Stimulated activated CD4-positive, alpha-beta T cell treated with anti-CD3 and anti-CD28 coated beads, Interleukin-12 subunit alpha, Interleukin-12 subunit beta, amount 100 ng/mL, for 4 hours (primary cell): ENCODE measurements around the gene SSH3.

Source experiments
- DNase-seq: peaks from one replicate; pipeline ENCODE4 v3.0.0-alpha.2; 2020

The SSH3 gene

DNA sequence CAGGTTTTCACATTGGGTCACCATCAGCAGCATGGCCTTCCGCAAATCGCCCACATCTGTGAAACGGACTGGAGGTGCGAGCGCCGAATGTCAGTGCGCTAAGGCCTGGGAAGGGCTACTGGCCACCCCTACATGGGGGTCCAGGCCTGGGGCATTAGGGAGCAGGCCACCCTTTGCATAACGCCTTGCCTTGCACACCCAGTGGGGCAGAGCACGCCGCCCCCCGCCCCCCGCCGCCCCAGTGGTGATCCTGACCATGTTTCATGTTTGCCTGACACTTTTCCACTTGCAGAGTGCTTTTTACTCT is 34.4 kb upstream of the SSH3 start:
- DNase-seq, result no peak

DNA sequence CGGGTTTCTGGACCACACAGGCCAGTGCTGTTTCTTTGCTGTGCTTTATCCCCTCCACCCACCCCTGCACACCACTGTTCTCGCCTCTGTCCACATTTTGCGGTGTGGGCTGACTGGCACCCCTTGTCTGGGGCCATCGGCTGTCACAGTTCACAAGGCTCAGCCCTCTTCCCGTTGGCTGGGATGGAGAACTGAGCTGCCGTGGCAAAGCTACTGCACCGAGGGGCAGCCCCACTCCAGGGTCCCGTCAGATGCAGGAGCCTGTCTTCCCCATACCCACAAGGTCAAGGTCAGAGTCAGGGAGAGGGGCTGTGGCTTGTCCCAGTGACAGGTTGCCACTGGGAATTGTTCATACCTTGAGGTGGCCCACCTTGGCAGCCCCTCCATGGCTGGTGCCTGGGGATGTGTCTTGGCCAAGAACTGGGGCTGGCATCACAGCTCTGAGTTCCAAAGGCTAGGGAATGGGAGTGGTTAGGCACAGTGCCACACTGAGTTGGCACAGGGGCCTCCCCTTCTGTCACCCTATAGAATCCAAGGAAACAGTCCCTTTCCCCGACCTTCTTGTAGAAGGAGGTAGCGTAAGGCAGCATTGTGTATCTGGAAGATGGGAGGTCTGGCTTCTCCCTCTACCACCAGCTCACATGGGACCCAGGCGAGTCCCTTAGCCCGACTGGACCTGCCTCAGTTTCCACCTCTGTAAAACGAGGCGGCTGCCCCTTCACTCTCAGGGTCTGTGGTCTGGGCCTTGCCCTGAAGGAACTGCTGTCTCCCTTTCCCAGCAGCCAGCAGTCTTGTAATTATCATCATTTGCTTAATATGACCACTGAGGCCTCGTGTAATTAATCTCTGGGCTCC is 33.7 kb upstream of the SSH3 start:
- DNase-seq, result no peak

DNA sequence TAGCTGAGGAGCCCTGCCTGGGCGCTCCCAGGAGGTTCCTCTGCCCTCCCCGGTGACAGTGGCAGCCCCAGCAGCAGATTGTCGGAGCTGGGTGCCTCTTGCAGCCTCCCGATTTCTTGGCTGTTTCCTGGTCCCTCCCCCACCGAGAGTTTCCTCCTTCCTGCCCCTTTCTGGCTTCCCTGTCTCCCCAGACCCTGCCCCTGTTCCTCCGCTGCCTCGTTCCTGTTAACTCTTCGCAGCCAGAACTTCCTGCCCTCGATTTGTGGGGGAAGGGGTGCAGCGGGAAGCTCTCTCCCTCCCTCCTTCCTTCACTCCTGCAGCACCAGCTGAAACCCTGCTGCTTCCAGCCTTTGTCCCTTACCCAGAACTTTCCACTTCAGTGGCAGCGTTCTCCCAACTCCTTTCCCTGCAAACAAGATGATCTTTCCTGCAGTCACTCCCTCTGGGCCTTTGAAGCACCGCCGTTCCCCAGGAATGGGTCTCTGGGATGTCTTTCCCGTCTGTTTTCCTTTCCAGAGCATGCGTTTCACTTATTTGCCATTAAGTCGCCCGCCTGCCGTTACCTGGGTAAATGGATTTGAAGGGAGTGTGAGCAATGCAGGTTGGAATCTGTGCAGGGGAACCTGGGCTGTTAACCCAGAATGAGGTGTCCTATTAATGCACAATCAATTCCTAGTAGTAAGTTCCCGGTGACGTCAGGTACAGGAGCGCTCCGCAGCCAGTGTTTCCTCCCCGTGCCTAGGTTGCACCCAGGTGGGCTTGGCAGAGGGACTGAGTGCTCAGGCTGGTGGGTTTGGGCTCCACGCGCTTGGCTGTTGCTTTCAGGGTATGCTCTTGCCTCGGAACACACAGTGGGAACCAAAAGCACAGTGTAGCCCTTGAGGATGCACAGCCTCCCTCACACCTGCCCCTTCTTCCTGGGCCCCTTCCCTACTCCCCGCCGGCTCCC is 32.8 kb upstream of the SSH3 start:
- no peak for DNase-seq

DNA sequence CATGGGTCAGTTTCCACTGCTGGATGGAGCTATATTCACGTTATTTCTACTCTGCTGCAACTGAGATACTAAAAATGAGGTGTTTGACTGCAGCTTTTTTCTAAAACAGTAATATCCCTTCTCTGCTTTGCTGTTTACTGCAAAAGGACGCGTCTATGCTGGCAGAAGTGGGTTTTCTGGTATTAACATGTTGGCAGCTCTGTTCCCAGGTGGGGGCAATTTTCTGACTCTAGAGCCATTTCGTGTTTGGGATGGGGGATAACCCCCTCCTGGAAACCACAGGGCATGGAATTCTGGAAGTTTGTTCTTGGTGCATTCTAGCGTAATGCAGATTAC is 32.2 kb upstream of the SSH3 start:
- no peak for DNase-seq

DNA sequence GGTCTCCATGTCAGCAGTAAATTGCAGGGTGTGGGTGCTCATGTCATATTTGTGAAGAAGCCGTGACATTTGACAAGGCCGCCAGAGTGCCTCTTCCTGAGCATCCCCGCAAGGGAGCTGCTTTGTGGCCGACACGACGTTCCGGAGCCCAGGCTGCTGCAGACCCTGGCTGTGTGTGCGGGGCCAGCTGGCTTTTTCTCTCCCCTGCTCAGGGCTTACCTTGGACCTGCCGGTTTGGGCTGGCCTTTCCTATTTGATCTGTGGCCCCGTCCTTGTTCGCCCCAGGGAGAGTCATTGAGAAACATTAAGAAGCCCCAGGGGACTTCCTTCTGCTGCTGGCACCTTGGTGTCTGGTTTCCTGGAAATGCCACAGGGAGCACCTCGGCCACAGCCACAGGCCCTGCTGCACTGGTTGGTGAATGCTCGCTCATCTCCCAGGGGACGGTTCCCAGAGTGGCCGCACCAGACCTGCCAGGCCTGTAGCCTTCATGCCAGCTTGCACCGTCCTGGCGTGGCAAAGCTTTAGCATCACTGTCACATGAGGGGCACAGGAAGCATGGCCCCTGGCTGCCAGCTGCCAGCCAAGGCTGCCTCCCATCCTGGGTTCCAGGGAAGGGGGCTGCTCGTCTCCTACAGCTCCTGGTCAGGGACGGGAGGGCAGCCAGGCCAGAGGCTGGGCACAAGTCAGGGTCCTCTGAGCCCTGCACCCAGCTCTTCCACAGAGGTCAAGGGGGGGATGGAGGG is 31.6 kb upstream of the SSH3 start:
- no peak for DNase-seq

DNA sequence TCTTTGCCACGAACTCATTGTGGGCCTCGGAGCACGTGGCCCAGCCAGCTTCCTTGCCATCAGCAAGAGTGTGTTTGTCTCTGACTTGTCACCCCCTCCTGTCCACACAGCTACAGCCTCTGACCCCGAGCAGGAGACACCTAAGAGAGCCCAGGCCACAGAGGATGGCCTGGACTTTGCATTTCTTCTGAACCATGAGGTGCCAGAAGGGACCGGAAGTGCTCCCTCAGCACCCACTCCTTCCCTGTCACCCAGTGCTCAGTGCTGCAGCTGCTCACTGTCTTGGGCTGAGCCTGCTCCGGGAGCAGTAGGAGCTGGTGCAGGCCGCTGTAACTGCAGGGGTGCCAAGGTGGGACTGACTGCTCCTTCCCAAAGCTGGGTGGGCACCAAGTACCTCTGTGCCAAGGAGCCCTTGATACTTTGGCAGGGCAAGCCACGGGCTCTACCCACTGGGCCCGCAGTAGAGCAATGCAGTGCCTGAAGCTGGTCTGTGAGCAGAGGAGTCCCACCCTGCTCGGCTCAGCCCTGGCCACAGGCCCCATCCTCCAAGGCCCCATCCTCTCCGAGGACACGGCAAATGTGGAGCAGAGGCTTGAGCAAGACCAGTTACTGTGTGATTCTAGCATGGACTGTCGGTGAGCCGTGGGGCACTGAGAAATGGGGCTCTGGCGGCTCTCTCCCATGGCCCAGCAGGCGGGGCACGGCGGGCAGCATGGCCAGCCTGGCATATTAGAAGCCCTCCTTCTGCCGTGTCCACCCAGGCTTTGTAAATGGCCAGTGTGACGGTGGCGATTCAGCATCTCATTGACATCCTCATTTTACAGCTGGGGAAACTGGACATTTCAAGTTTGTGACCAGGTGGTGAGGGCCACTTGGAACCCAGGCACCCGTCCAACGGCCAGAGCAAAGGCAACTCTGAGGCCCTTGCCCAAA is 30.7 kb upstream of the SSH3 start:
- DNase-seq, result no peak

DNA sequence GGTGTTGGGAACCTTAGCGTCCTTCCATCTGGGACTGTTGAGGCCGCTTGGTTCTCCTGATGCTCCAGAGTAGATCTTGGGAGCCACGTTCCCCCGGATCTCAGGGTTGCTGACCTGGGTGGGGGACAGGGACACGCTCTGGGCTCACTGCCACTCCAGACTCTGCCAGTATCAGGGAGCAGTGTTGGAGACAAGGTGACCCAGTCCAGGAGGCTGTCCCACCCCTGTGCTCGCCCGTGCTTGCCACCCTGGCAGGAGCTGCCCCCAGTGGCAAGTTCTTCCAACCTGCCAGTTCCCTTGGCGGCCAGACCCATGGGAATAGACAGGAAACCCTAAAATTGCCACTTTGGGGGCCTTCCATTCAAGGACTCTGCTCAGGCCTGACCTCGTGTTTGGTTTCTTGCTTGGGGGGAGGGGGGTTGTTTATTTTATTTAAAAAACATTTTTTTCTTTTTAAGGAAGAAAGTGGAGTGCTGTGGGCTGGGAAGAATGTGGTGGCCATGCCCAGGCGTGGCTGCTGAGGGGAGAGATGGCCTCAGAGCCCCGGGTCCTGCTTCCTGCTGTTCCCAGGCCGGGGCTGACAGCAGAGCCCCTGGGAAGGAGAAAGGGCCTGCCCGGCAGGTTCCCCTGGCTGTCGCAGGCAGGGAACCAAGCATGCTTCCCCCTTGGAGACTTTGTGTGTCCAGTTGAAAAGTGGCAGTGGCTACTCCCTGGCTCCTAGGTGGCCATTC is 29.9 kb upstream of the SSH3 start:
- DNase-seq, result no peak

DNA sequence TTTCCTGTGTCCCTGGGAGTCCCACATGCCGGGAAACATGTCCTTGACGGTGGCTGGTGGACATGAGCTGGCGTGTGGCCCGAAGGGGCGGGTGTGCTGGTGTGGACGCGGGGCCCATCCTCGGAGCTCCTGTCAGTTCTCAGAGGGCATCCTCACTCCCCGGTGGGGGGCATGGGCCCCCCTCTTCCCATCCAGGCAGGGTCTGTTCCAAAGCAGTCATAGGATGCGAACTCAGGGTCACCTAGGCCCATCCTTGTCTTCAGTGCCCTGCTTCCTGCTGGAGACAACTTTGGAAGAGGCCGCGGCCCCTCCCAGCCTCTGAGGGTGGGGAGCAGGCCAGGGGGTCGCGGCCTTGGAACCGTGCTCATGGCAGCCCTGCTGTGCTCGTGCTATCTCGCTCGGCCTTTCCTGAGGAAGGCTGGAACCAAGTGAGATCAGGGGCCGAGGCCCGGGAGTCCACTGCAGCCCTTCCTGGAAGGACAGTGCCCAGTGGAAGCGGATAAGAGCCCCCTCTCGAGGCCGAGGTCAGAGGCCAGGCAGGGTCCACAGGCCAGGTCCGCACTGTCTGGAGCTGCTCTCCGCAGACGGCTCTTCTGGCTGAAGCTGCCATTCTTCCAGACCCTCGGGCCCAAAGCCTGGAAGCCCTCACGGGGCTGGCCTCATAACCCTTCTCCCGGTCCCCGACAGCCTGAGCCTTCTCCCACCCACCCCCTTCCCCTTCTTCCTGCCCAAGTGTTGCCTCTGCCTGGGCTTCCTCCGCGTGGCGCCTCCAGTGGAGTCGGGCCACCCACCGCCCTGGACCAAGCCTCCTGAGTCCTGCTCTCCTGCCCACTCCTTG is 28.3 kb upstream of the SSH3 start:
- no peak for DNase-seq

DNA sequence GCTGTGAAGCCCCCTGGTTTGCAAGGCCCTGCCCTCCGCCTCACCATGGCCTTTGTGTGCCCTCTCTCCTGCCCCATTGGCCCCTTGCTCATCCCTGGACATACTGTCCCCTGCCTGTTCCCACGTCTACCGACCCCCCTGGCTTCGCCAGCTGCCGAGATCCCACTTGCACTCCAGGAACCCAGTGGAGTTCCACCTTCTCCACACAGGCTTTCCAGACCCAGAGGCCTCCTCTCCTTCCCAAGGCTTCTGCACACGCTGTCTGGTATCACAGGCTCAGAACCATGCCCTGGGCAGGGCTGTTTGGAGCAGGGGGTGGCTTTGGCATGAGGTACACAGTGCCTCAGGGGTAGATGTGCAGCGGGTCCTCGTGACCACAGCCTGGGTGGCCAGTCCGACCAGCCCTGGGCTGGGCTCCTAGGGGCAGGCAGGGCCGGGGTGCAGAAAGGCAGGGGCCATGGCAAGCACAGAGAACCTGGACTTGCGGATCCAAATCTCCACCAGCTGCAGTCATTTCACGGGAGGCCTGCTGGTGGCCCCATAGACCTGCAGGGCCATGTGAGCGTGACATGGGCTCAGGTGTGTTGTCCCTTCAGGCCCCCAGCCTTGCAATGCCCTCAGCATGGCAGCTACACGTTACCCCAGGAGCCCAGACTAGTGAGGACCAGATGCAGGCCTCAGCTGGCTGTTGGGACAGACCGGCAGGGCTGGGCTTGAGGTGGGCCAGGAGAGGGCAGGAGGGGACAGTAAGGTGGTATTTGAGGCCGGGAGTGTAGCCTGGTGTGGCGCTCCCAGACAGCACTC is 27.5 kb upstream of the SSH3 start:
- no peak for DNase-seq

DNA sequence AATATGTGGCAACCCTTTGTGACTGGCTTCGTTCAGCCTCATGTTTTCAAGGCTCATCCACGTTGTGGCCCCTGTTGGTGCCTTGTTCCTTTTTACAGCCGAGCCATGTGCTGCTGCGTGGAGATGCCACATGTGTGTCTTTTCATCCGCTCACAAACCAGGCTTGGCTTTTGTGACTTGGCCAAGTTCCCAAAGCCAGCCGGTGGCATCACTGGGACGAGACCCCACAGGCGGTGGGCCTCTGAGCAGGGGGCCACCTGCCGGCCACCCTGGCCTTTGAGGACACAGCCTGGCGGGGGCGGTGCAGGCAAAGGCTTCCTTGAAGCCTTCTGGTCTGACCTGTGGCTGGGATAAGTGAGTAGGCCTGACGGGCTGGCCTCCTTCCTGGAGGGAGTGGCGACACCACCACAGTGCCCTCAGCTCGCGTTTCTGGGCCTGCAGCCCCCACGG is 26.5 kb upstream of the SSH3 start:
- DNase-seq, result no peak

DNA sequence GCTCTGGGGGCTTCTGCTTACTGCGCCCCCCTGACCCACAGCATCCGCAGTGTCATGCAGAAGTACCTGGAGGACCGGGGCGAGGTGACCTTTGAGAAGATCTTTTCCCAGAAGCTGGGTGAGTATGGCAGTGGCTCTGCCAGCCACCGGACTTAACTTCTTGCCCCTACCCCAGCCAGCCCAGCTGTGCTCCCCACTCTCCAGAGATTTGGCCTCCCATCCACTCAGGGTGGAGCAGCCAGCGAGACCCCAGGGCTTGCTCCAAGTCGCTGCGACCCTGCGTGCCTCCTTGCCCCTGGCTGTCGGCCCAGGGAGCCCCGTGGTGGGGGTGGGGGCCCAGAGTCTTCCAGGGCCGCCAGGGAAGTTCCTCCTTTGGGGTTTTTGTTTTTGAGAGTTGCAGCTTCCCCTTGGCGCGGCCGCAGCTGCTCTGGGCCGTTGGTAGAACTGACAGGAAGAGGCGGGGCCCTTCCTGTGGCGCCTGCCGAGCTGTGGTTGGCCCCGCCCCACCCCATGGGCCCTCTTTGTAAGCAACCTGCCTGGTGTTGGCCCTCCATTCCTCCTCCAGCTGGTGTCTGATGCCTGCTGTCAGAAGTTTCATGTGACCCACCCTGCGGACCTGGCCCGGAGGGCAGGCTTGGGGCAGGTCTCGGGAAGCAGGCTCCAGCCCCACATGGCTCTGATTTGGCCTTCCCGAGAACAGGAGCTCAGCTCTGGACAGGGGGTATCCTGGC is 25.9 kb upstream of the SSH3 start:
- peak; percentile 82 for DNase-seq

DNA sequence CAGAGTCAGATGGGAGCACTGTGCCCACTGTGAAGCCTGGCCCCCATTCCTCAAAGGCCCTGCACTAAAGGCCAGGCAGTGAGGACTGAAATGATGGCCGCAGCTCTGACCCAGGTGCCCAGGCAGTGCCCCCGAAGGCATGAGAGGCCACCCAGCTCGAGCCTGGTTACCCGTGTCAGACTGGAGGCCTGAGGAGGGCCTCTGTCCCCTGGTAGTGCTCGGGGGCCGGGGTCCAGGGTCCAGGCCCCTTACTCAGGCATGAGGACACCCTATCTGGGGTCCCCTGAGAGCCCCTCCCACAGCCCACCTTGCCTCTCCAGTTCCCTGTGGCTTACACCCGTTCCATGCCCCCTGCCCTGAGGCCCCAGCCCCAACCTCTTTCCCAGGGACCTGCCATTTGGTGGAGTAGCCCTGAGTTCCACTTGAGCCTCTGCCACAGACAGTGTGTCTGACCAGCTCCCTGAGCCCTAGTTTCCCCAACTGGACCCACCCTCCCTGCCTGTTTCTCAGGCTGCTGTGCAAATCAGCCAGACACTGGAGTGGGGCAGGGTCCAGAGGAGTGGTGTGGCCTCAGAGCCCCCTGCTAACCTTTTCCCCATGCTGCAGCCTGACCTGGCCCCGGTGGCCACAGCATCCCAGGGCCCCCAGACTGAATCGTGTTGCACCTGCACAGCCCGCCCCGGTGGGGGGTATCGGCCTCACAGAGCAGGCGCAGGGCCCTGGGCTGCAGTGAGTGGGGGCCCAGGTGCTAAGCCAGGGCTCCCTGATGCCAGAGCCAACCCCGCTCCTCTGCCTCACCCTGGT is 25.0 kb upstream of the SSH3 start:
- no peak for DNase-seq

DNA sequence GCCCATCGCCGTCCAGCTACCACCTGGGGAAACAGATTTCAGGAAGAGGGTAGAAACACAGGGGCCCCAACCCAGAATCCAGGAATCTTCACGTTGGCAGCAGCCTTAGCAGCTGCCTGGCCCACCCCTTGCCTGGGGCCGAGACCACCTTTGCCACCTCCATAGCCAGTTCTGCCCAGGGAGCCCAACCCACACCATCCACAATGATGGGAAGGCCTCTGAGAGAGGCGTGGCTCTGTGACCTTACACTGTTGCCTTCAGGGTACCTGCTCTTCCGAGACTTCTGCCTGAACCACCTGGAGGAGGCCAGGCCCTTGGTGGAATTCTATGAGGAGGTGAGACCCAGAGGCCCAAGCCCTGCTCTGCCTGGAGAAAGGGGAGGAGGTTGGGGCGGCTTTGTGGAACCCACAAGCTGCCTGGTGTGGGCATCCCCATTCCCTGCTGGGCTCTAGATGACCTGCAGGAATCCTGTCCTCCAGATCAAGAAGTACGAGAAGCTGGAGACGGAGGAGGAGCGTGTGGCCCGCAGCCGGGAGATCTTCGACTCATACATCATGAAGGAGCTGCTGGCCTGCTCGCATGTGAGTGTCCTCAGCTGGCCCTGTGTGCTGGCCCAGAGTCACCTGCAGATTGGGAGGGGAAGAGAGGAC is 24.3 kb upstream of the SSH3 start:
- DNase-seq, result no peak

DNA sequence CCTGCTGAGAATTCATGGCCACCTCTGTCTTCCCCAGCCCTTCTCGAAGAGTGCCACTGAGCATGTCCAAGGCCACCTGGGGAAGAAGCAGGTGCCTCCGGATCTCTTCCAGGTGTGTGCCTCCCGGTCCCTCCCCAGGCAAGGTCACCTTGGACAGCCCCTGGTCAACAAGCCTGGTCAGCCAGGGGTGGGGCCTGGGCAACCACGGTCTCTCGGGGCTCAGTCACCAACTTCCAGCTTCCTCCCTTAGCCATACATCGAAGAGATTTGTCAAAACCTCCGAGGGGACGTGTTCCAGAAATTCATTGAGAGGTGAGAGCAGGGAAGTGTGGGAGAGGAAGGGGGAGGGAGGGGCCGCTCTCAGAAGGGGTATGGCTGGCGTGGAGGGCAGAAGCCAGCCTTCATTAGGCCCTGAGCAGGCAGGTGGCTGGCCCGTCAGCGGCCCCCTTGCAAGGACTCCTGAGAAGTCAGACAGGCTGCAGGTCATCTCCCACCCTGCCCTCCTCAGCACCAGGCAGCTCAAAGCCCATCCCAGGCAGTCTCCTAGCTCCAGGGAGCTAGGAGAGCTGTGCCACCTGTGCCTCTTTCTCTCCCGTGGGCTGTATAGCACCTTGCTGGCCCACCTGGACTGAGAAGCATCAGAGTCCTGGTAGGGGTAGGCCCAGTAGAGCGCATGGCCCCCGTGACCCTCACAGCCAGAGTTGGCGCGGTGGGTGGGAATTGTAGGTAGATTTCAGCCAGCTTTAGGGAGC is 23.6 kb upstream of the SSH3 start:
- DNase-seq, result no peak

DNA sequence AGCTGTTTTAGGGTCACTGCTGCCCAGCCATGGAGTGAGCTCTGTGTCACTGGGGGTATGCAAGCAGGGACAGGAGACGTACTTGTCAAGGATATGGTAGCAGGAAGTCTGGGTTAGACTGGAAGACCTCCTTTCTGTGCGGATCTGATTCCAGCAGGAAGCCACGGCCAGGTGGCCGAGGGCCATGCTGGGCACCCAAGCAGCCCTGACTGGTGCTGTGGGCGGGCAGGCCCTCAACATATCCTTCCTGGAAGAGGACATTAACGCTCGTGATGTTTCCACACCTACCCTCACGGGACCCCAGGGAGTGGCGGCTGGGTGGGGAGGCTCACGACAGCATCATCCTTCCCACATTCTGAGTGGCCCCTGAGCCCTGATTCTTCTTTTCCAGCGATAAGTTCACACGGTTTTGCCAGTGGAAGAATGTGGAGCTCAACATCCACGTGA is 23.0 kb upstream of the SSH3 start:
- no peak for DNase-seq

DNA sequence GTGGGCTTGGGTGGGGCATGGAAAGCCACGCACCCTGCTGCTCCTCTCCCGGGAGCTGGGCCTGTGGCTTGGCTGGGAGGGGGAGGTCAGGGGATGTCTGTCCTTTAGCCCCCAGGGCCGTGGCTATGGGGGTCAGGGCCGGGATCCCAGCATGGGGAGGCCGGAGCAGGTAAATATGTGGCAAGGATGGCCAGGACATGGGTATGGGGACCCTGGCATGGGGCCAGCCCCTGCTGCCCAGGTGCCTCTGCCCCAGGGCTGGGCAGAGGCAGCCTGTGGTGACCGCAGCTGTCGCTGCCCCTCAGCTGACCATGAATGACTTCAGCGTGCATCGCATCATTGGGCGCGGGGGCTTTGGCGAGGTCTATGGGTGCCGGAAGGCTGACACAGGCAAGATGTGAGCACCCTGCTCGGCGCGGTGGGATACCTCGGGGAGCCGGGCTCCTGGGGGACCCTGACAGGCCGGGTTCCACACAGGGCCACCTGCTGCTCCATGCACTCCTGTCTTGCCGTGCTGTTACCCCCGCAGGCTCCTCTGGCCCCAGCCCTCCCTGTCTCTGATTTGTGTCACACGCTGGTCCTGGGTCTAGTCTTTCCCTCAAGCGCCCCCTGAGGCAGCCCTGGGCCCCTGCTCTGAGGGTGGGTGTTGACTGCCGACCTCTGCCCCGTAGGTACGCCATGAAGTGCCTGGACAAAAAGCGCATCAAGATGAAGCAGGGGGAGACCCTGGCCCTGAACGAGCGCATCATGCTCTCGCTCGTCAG is 22.4 kb upstream of the SSH3 start:
- DNase-seq, result no peak
